Common myeloid progenitor, CD34-positive (primary cell): Measurements from ENCODE around the gene LBX2.
A peak's percentile ranks its signal among the peaks of the same experiment; 100 is the strongest.

Experiments
- CTCF ChIA-PET: fragments of 350-600 bp; sonication (Branson Sonifier 250); formaldehyde crosslinking; loops from one replicate; lab custom pipeline; 2021; ENCODE audit warnings: antibody characterized with exemption; lab: Charles Lee
- POLR2A ChIA-PET: fragments of 350-600 bp; sonication (Branson Sonifier 250); formaldehyde crosslinking; loops from one replicate; lab custom pipeline; 2021; ENCODE audit warnings: antibody characterized with exemption; lab: Charles Lee
- DNase-seq, 3 donors: peaks; one replicate each; pipeline versions ENCODE4 v3.0.0 to v3.0.0-alpha.2; 2013
- H3K27ac ChIP-seq, 2 experiments: 1 replicate in 1 of 2; 2 replicates in 1 of 2; pipeline ENCODE4 v1.7.0; 2013; ENCODE audit warnings: inconsistent platforms in 2 of 2, low read length in 2 of 2, mild to moderate bottlenecking in 2 of 2, low read depth in 1 of 2, moderate library complexity in 1 of 2; ENCODE audit not compliant: severe bottlenecking in 2 of 2, insufficient read depth in 1 of 2, poor library complexity in 1 of 2
- H3K27me3 ChIP-seq, 5 experiments: replicated peaks in 2 of 5; 1 replicate in 3 of 5; 2 replicates in 2 of 5; pipeline versions ENCODE4 v1.6.1 to v1.7.0; 2013; ENCODE audit warnings: low read length in 4 of 5, mild to moderate bottlenecking in 2 of 5, moderate library complexity in 2 of 5, inconsistent platforms in 1 of 5; ENCODE audit not compliant: insufficient read depth in 5 of 5, control insufficient read depth in 4 of 5
- H3K36me3 ChIP-seq, 4 experiments: 1 replicate in 2 of 4; 2 replicates in 2 of 4; pipeline versions ENCODE4 v1.6.1 to v1.7.0; 2013; ENCODE audit warnings: low read length in 3 of 4, control low read depth in 1 of 4, mild to moderate bottlenecking in 1 of 4; ENCODE audit not compliant: control insufficient read depth in 4 of 4, insufficient read depth in 4 of 4
- H3K4me1 ChIP-seq, 4 experiments: 1 replicate in 3 of 4; 2 replicates in 1 of 4; pipeline versions ENCODE4 v1.6.1 to v1.7.1; 2013; ENCODE audit warnings: low read length in 3 of 4, mild to moderate bottlenecking in 3 of 4, control low read depth in 1 of 4, inconsistent platforms in 1 of 4, moderate library complexity in 1 of 4; ENCODE audit not compliant: control insufficient read depth in 4 of 4, insufficient read depth in 4 of 4; ENCODE audit errors: control extremely low read depth in 1 of 4
- H3K4me3 ChIP-seq, 7 experiments: 1 replicate in 4 of 7; 2 replicates in 3 of 7; pipeline versions ENCODE4 v1.5.1 to v1.7.0; 2013; ENCODE audit warnings: mild to moderate bottlenecking in 7 of 7, low read length in 6 of 7, moderate library complexity in 6 of 7, inconsistent platforms in 2 of 7, low read depth in 2 of 7, control low read depth in 1 of 7; ENCODE audit not compliant: insufficient read depth in 4 of 7, control insufficient read depth in 1 of 7; ENCODE audit errors: extremely low read depth in 1 of 7
- H3K9me3 ChIP-seq, 5 experiments: 1 replicate in 4 of 5; 2 replicates in 1 of 5; pipeline versions ENCODE4 v1.6.1 to v1.7.1; 2013; ENCODE audit warnings: low read length in 4 of 5, mild to moderate bottlenecking in 2 of 5, inconsistent platforms in 1 of 5, low read depth in 1 of 5, moderate library complexity in 1 of 5; ENCODE audit not compliant: control insufficient read depth in 4 of 5, insufficient read depth in 2 of 5; ENCODE audit errors: control extremely low read depth in 1 of 5
- WGBS: methylation state at CpG from one replicate; pipeline ENCODE4 v1.1.5; 2013; ENCODE audit not compliant: insufficient coverage; 5-methylcytosine and 5-hydroxymethylcytosine counted together

LBX2 gene

DNA sequence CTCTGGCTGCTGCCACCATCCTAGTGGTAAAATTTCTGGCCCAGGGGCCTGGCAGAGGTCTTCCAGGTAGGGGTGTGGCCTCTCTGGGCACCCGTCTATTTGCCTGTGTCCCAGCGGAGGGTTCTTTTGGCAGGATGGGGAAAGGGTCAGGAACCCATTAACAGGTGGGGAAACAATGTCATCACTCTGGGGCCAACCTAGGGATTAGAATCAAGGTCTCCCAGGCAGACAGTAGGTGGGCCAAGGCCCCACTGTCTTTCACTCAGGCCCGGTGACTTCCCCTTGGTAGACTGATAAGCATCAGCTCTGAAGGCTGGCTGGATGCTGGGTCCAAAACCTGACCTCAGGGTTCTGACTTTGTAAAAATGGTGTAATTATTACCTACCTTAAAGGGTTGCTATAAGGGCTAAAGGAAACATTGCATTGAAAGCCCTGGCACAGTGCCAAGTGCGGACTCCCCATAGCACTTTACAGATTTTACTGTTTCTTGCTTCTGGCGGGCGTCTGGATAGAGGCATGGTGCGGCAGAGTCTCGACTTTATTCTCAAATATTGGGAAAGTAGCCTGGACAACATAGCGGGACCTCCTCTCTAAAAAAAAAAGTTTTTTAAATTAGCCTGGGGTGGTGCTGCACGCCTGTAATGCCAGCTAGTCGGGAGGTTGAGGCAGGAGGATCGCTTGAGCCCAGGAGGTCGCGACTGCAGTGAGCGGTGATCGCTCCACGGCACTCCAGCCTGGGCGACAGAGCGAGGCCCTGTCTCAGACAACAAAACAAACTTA is 2.2 kb downstream of the LBX2 start:
- Histone ChIP-seq H3K36me3 (peaks cover 2 to 24% (median 12%) of the 10 kb centered on the region in 4 experiments), H3K4me3 (peak overlapping the region in 2 of 7 experiments; percentile 8 to 16), H3K27me3 (peaks cover 0 to 62% (median 44%) of the 10 kb centered on the region in 5 experiments), H3K4me1 (peaks cover 4 to 28% (median 25%) of the 10 kb centered on the region in 4 experiments), H3K27ac (no peak overlapping the region), H3K9me3 (no peaks in the 10 kb centered on the region)
- WGBS, result 76% methylated on average over 16 of the region's 19 CpGs
- ChIA-PET CTCF (interaction anchor here (0.9 to 1.5 kb wide), 2 partner anchors 9 to 40 kb away, joined by 3 to 4 read pairs; no protein-coding TSS in a partner anchor), POLR2A (no interaction called here)
- no peak for DNase-seq

- WGBS, result 100% methylated on average over 1 of the region's 1 CpG
- CTCF ChIA-PET, result interaction anchor here (0.8 to 1.3 kb wide), 5 partner anchors 8 to 93 kb away, joined by 3 to 4 read pairs (median 3); partner anchors contain the start of genes CCDC142 and TTC31
- Histone ChIP-seq H3K27me3 (peaks cover 0 to 44% (median 31%) of the 10 kb centered on the region in 5 experiments), H3K4me1 (peaks cover 4 to 26% (median 23%) of the 10 kb centered on the region in 4 experiments), H3K9me3 (no peaks in the 10 kb centered on the region), H3K36me3 (peaks cover 4 to 41% (median 24%) of the 10 kb centered on the region in 4 experiments), H3K27ac (no peak overlapping the region), H3K4me3 (no peak overlapping the region)
- DNase-seq, result no peak
- POLR2A ChIA-PET, result no interaction called here
Measured at GRCh38 chr2:74495440-74495839, 4.0 kb downstream of the LBX2 start.

- Histone ChIP-seq H3K27ac (no peak overlapping the region), H3K27me3 (peaks cover 0 to 25% (median 17%) of the 10 kb centered on the region in 5 experiments), H3K4me3 (no peak overlapping the region), H3K36me3 (peaks cover 6 to 56% (median 34%) of the 10 kb centered on the region in 4 experiments), H3K9me3 (no peaks in the 10 kb centered on the region), H3K4me1 (peaks cover 2 to 12% (median 10%) of the 10 kb centered on the region in 4 experiments)
- WGBS, result 91% methylated on average over 3 of the region's 3 CpGs
- no peak for DNase-seq
- CTCF ChIA-PET, result interaction anchor here (0.5 to 2.4 kb wide), 7 partner anchors 10 to 92 kb away, joined by 3 to 13 read pairs (median 5); partner anchors contain the start of genes CCDC142, PCGF1 and TTC31
- POLR2A ChIA-PET, result no interaction called here
Measured at GRCh38 chr2:74493546-74493945, 5.9 kb downstream of the LBX2 start.

DNA sequence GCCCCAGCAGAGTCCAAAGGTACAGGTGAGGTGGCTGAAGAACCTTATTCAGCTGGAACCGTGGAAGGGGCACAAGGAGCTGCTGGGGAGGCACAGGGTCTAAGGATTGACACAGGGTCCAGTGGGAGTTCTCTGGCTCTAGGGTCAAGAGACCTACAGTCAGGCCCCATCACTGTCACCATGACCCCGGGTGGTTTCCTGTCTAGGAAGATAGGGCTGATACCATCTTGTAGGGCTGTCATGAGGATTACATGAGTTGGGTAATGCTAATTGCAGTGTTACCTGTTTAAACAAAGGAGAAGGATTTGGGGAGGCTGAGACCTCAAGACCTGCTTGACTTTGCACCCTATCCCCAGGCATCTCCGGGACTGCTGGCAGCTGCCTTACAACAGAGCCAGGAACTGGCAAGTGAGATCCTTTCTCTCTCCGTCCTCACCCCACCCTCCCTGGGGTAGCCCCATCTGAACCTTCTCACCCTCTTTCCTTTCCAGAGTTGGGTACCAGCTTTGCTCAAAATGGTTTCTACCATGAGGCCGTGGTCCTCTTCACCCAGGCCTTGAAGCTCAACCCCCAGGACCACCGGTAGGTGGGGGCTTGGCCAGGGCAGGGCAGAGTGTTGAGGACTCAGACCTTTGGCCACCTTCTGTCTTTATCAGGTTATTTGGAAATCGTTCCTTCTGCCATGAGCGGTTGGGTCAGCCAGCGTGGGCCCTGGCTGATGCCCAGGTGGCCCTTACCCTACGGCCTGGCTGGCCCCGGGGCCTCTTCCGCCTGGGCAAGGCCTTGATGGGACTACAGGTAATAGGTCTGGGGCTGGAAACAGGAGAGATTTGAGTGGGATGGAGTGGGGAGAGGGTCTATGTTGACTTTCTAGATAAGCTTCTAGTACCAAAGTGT is 7.5 kb downstream of the LBX2 start:
- WGBS, result 98% methylated on average over 11 of the region's 12 CpGs
- no peaks in the 10 kb centered on the region for H3K4me1 ChIP-seq
- no peaks in the 10 kb centered on the region for H3K9me3 ChIP-seq
- peaks cover 6 to 67% (median 36%) of the 10 kb centered on the region in 4 experiments for H3K36me3 ChIP-seq
- CTCF ChIA-PET, result interaction anchor here (0.8 to 2.7 kb wide), 6 partner anchors 8 to 94 kb away, joined by 3 to 13 read pairs (median 5); partner anchors contain the start of genes CCDC142, LBX2 and TTC31
- H3K27ac ChIP-seq, result no peak overlapping the region
- no peak for DNase-seq
- no peak overlapping the region for H3K4me3 ChIP-seq
- H3K27me3 ChIP-seq, result peaks cover 0 to 9% (median 9%) of the 10 kb centered on the region in 5 experiments
- POLR2A ChIA-PET, result no interaction called here

DNA sequence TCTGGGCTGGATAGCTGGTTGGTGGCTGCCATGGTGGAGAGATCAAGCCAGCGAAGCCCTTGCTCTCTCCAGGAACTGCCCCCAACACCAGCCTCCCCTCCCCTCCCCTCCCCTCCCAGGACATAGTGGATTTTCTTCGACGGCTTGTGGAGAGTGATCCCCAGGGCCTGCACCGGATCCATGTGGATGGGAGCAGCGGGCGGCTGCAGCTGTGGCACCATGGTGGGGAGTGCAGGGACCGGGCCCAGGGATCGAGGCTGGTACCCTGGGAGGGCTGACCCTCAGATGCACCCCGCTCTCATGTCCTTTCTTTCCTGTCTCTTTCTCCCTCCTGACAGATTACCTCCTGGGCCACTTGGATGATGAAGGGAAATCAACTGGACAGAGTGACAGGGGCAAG is 9.5 kb downstream of the LBX2 start:
- no peak for DNase-seq
- Histone ChIP-seq H3K4me3 (no peak overlapping the region), H3K4me1 (no peaks in the 10 kb centered on the region), H3K27me3 (no peaks in the 10 kb centered on the region), H3K36me3 (peaks cover 10 to 79% (median 38%) of the 10 kb centered on the region in 4 experiments), H3K9me3 (no peaks in the 10 kb centered on the region), H3K27ac (no peak overlapping the region)
- POLR2A ChIA-PET, result no interaction called here
- CTCF ChIA-PET, result interaction anchor here (0.5 to 3.3 kb wide), 8 partner anchors 14 to 668 kb away, joined by 3 to 15 read pairs (median 4); no protein-coding TSS in a partner anchor
- 97% methylated on average over 5 of the region's 9 CpGs for WGBS

DNA sequence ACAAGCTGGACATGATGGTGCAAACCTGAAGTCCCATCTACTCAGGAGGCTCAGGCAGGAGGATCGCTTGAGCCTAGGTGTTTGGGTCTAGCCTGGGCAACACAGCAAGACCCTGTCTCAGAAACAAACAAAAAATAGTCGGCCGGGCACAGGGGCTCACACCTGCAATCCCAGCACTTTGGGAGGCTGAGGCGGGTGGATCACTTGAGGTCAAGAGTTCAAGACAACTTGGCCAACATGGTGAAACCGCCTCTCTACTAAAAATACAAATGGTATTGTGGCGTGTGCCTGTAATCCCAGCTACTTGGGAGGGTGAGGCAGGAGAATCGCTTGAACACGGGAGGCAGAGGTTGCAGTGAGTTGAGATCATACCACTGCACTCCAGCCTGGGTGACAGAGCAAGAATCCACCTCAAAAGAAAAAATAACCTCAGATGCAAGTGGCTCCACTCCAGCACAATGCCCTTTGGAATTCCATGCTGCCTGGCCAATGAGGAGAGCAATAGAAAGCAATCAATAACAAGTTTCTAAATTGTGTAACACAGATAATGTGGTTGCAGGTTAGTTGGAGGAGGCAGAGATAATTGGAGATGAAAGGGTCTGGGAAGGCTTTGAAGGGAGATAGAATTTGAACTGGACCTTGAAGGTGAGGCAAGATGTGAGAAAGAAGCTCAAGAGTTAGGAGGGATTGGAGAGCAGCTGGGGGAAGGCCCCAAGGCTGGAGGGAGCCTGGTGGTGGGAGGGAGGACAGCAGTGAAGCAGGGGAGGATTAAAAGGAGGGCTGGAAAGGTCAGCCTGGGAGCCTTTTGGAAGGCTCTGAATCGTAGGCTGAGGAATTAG is 10.5 kb downstream of the LBX2 start:
- CTCF ChIA-PET, result interaction anchor here (0.5 to 3.3 kb wide), 11 partner anchors 15 to 667 kb away, joined by 3 to 15 read pairs (median 3); partner anchors contain the start of gene STAMBP
- peaks cover 0 to under 1% (median 0%) of the 10 kb centered on the region in 4 experiments for H3K4me1 ChIP-seq
- no peaks in the 10 kb centered on the region for H3K9me3 ChIP-seq
- no peak for DNase-seq
- no peaks in the 10 kb centered on the region for H3K27me3 ChIP-seq
- no peak overlapping the region for H3K4me3 ChIP-seq
- peaks cover 9 to 73% (median 36%) of the 10 kb centered on the region in 4 experiments for H3K36me3 ChIP-seq
- no peak overlapping the region for H3K27ac ChIP-seq
- POLR2A ChIA-PET, result no interaction called here
- WGBS, result 100% methylated on average over 9 of the region's 9 CpGs
